ENCODE measurements around the gene ALMS1. TPM values are rescaled to one million over a fixed set of nuclear protein-coding genes. Genes with fewer than 3 reads are reported as not detected.

Gene ALMS1
- total and polyA plus RNA-seq, 9 of the 15 experiments (the other 6 are each of a cell fraction or from before 2014, with no cell fraction given), result 1.4 to 26.3 (median 13.6) TPM

DNA sequence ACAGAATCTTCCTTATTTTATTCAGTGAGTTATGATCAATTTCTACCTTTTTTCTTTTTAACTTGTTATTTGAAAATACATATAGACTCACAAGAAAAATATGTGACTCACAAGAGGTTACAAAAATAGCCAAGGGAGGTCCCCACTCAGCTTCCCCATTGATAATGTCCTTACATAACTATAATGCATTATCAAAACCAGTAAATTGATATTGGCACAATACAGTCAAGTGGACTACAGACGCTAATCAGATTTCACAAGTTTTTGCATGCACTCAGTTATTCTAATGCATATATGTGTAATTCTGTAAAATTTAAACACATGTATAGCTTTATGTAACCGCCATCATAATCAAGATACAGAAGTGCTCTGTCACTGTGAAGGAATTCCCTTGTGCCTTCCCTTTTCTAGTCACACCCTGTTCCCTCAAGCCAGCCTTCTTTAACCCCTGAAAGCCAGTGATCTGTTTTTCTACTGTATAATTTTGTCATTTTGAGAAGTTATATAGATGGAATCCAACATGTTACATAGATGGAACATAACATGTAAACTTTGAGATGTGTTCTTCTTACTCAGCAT is 118.4 kb downstream of the ALMS1 start (continued):
- 0 out of 2 replicates have a peak, but pooled peaks have one; percentile 26 for TF ChIP-seq TEAD4 (IDR thresholded peaks at IDR 0.05; ENCODE audit: low read length)
- no peak for TF ChIP-seq TEAD4 (CRISPR knock-in tag; IDR thresholded peaks at IDR 0.05; ENCODE audit: borderline replicate concordance)
- peak; percentile 54 for TF ChIP-seq FOSL1 (tag; conservative IDR thresholded peaks at IDR 0.05)
- peak; percentile 38; the same call in 1 of the 2 replicates for TF ChIP-seq ATF3 (IDR thresholded peaks at IDR 0.05)
- TF ChIP-seq ATF3 (CRISPR knock-in tag; conservative IDR thresholded peaks at IDR 0.05), result no peak
- peak; percentile 83 for TF ChIP-seq MEF2D (tag; conservative IDR thresholded peaks at IDR 0.05; ENCODE audit: low read depth)
- TF ChIP-seq NFE2 (IDR thresholded peaks at IDR 0.05; ENCODE audit: low read depth), result peak; percentile 91
- TF ChIP-seq, protein P1, sequence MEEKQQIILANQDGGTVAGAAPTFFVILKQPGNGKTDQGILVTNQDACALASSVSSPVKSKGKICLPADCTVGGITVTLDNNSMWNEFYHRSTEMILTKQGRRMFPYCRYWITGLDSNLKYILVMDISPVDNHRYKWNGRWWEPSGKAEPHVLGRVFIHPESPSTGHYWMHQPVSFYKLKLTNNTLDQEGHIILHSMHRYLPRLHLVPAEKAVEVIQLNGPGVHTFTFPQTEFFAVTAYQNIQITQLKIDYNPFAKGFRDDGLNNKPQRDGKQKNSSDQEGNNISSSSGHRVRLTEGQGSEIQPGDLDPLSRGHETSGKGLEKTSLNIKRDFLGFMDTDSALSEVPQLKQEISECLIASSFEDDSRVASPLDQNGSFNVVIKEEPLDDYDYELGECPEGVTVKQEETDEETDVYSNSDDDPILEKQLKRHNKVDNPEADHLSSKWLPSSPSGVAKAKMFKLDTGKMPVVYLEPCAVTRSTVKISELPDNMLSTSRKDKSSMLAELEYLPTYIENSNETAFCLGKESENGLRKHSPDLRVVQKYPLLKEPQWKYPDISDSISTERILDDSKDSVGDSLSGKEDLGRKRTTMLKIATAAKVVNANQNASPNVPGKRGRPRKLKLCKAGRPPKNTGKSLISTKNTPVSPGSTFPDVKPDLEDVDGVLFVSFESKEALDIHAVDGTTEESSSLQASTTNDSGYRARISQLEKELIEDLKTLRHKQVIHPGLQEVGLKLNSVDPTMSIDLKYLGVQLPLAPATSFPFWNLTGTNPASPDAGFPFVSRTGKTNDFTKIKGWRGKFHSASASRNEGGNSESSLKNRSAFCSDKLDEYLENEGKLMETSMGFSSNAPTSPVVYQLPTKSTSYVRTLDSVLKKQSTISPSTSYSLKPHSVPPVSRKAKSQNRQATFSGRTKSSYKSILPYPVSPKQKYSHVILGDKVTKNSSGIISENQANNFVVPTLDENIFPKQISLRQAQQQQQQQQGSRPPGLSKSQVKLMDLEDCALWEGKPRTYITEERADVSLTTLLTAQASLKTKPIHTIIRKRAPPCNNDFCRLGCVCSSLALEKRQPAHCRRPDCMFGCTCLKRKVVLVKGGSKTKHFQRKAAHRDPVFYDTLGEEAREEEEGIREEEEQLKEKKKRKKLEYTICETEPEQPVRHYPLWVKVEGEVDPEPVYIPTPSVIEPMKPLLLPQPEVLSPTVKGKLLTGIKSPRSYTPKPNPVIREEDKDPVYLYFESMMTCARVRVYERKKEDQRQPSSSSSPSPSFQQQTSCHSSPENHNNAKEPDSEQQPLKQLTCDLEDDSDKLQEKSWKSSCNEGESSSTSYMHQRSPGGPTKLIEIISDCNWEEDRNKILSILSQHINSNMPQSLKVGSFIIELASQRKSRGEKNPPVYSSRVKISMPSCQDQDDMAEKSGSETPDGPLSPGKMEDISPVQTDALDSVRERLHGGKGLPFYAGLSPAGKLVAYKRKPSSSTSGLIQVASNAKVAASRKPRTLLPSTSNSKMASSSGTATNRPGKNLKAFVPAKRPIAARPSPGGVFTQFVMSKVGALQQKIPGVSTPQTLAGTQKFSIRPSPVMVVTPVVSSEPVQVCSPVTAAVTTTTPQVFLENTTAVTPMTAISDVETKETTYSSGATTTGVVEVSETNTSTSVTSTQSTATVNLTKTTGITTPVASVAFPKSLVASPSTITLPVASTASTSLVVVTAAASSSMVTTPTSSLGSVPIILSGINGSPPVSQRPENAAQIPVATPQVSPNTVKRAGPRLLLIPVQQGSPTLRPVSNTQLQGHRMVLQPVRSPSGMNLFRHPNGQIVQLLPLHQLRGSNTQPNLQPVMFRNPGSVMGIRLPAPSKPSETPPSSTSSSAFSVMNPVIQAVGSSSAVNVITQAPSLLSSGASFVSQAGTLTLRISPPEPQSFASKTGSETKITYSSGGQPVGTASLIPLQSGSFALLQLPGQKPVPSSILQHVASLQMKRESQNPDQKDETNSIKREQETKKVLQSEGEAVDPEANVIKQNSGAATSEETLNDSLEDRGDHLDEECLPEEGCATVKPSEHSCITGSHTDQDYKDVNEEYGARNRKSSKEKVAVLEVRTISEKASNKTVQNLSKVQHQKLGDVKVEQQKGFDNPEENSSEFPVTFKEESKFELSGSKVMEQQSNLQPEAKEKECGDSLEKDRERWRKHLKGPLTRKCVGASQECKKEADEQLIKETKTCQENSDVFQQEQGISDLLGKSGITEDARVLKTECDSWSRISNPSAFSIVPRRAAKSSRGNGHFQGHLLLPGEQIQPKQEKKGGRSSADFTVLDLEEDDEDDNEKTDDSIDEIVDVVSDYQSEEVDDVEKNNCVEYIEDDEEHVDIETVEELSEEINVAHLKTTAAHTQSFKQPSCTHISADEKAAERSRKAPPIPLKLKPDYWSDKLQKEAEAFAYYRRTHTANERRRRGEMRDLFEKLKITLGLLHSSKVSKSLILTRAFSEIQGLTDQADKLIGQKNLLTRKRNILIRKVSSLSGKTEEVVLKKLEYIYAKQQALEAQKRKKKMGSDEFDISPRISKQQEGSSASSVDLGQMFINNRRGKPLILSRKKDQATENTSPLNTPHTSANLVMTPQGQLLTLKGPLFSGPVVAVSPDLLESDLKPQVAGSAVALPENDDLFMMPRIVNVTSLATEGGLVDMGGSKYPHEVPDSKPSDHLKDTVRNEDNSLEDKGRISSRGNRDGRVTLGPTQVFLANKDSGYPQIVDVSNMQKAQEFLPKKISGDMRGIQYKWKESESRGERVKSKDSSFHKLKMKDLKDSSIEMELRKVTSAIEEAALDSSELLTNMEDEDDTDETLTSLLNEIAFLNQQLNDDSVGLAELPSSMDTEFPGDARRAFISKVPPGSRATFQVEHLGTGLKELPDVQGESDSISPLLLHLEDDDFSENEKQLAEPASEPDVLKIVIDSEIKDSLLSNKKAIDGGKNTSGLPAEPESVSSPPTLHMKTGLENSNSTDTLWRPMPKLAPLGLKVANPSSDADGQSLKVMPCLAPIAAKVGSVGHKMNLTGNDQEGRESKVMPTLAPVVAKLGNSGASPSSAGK (IDR thresholded peaks at IDR 0.05), result 0 out of 2 replicates have a peak, but pooled peaks have one; percentile 17

All from K562 (cell line).